HEK293T (cell line): ENCODE data around the gene MYO15B.

Source experiments
- ARNT ChIP-seq: fragments of 450-650 bp; IDR thresholded peaks from 2 replicates; pipeline ENCODE4 v1.6.1; 2017; ENCODE audit warnings: mild to moderate bottlenecking
- ELF4 ChIP-seq: fragments of 450-650 bp; IDR thresholded peaks from 2 replicates; pipeline ENCODE4 v1.6.1; 2017; ENCODE audit warnings: antibody characterized with exemption
- FOXM1 ChIP-seq: fragments of 450-650 bp; IDR thresholded peaks from 2 replicates; pipeline ENCODE4 v1.6.1; 2017; ENCODE audit warnings: mild to moderate bottlenecking, borderline replicate concordance
- HDGF ChIP-seq: fragments of 450-650 bp; IDR thresholded peaks from 2 replicates; pipeline ENCODE4 v1.6.1; 2017; ENCODE audit warnings: antibody characterized with exemption, borderline replicate concordance
- PKNOX1 ChIP-seq: fragments of 450-650 bp; IDR thresholded peaks from 2 replicates; pipeline ENCODE4 v1.6.1; 2016
- SP1 ChIP-seq: fragments of 450-650 bp; IDR thresholded peaks from 2 replicates; pipeline ENCODE4 v1.6.1; 2017
- TARDBP ChIP-seq: fragments of 450-650 bp; IDR thresholded peaks from 2 replicates; pipeline ENCODE4 v1.6.1; 2016

GRCh38 chr17:75546181-75546580, 41.4 kb upstream of the MYO15B start:
- TF ChIP-seq SP1 = no peak
- no peak for TF ChIP-seq HDGF
- TF ChIP-seq ELF4 = no peak
- TF ChIP-seq PKNOX1 = no peak
- no peak for TF ChIP-seq ARNT
- no peak for TF ChIP-seq FOXM1
- TF ChIP-seq TARDBP = no peak
